ENCODE results near the gene HUS1.
"Not testable (repeated sequence)": the region's sequence is repeated elsewhere in the genome, so short reads cannot be mapped to it uniquely, and the experiment has no call there.

- TF ChIP-seq CTCF (IDR thresholded peaks at IDR 0.05); POLR2A (IDR thresholded peaks at IDR 0.05; ENCODE audit: low read depth); EP300 (IDR thresholded peaks at IDR 0.05); POLR2AphosphoS5 (IDR thresholded peaks at IDR 0.05): not testable (repeated sequence)
Measured at GRCh38 chr7:47916514-47916913, 62.9 kb downstream of the HUS1 start.

All from esophagus muscularis mucosa (tissue), 4 donors.